ENCODE data around the gene CFAP221. TPM values are rescaled to one million over a fixed set of nuclear protein-coding genes. Genes with fewer than 3 reads are reported as not detected.

The CFAP221 gene
- total RNA-seq, 2 experiments from 2014 or later = not detected

- Histone ChIP-seq H3K27ac (ENCODE audit: low read depth, low read length, poor library complexity, severe bottlenecking) (no peak overlapping the region), H3K4me2 (ENCODE audit: low read length) (no peak overlapping the region), H3K4me1 (ENCODE audit: insufficient read depth, low read length, poor library complexity, severe bottlenecking) (peaks cover 8% of the 10 kb centered on the region), H3K79me2 (ENCODE audit: insufficient read depth, low read depth, low read length) (peaks cover 12% of the 10 kb centered on the region), H3K36me3 (ENCODE audit: insufficient read depth, low read length) (peaks cover 29% of the 10 kb centered on the region), H2AFZ (ENCODE audit: low read length) (no peak overlapping the region), H3K4me3 (ENCODE audit: low read depth, low read length, poor library complexity, severe bottlenecking) (no peak overlapping the region), H4K20me1 (ENCODE audit: insufficient read depth, low read length) (no peaks in the 10 kb centered on the region), H3K9me2 (ENCODE audit: insufficient read depth, low read length) (no peaks in the 10 kb centered on the region), H3K9me3 (ENCODE audit: low read length) (no peaks in the 10 kb centered on the region)
- CTCF ChIA-PET (ENCODE audit: unreplicated experiment) = no interaction called here
- POLR2A ChIA-PET = no interaction called here
- no peak for DNase-seq (ENCODE audit: low spot score)
- intact Hi-C loops (cut with micrococcal nuclease; ENCODE audit: unreplicated experiment) = no loop called here
- TF ChIP-seq EZH2phosphoT487 (IDR thresholded peaks at IDR 0.05; ENCODE audit: borderline replicate concordance, low read depth, low read length) (no peak), CTCF (conservative IDR thresholded peaks at IDR 0.05; ENCODE audit: low read length) (no peak)
- no TSS peak for BruUV-seq (replicated peaks)
These were observed 140.3 kb downstream of the CFAP221 start for GRCh38 chr2:119684518-119684917.

- Histone ChIP-seq H3K4me3 (ENCODE audit: low read depth, low read length, poor library complexity, severe bottlenecking) (no peak overlapping the region), H3K27ac (ENCODE audit: low read depth, low read length, poor library complexity, severe bottlenecking) (no peak overlapping the region), H3K36me3 (ENCODE audit: insufficient read depth, low read length) (peaks cover 6% of the 10 kb centered on the region; the same call in 1 of the 2 replicates), H3K79me2 (ENCODE audit: insufficient read depth, low read depth, low read length) (no peaks in the 10 kb centered on the region), H3K9me2 (ENCODE audit: insufficient read depth, low read length) (no peaks in the 10 kb centered on the region), H2AFZ (ENCODE audit: low read length) (no peak overlapping the region), H3K4me1 (ENCODE audit: insufficient read depth, low read length, poor library complexity, severe bottlenecking) (no peaks in the 10 kb centered on the region), H3K9me3 (ENCODE audit: low read length) (no peaks in the 10 kb centered on the region), H3K4me2 (ENCODE audit: low read length) (no peak overlapping the region), H4K20me1 (ENCODE audit: insufficient read depth, low read length) (no peaks in the 10 kb centered on the region)
- no peak for TF ChIP-seq EZH2phosphoT487 (IDR thresholded peaks at IDR 0.05; ENCODE audit: borderline replicate concordance, low read depth, low read length)
- TF ChIP-seq CTCF (conservative IDR thresholded peaks at IDR 0.05; ENCODE audit: low read length) = no peak
- CTCF ChIA-PET (ENCODE audit: unreplicated experiment) = no interaction called here
- POLR2A ChIA-PET = interaction anchor here (0.9 kb wide), 1 partner anchor 10 kb away, joined by 3 read pairs; the partner anchor contains the start of gene TMEM177
- intact Hi-C loops (cut with micrococcal nuclease; ENCODE audit: unreplicated experiment) = no loop called here
- no peak for DNase-seq (ENCODE audit: low spot score)
- BruUV-seq (replicated peaks) = no TSS peak
These were observed 144.4 kb downstream of the CFAP221 start for GRCh38 chr2:119688616-119689015.

- no peaks in the 10 kb centered on the region for H3K9me3 ChIP-seq (ENCODE audit: low read length)
- H3K4me2 ChIP-seq (ENCODE audit: low read length) = no peak overlapping the region
- TF ChIP-seq CTCF (conservative IDR thresholded peaks at IDR 0.05; ENCODE audit: low read length) (no peak), EZH2phosphoT487 (IDR thresholded peaks at IDR 0.05; ENCODE audit: borderline replicate concordance, low read depth, low read length) (no peak)
- CTCF ChIA-PET (ENCODE audit: unreplicated experiment) = no interaction called here
- POLR2A ChIA-PET = interaction anchor here (0.9 kb wide), 1 partner anchor 10 kb away, joined by 3 read pairs; the partner anchor contains the start of gene TMEM177
- H3K27ac ChIP-seq (ENCODE audit: low read depth, low read length, poor library complexity, severe bottlenecking) = no peak overlapping the region
- no peak for DNase-seq (ENCODE audit: low spot score)
- H3K79me2 ChIP-seq (ENCODE audit: insufficient read depth, low read depth, low read length) = no peaks in the 10 kb centered on the region
- no peaks in the 10 kb centered on the region for H4K20me1 ChIP-seq (ENCODE audit: insufficient read depth, low read length)
- H3K36me3 ChIP-seq (ENCODE audit: insufficient read depth, low read length) = peaks cover 6% of the 10 kb centered on the region; the same call in 1 of the 2 replicates
- intact Hi-C loops (cut with micrococcal nuclease; ENCODE audit: unreplicated experiment) = no loop called here
- BruUV-seq (replicated peaks) = no TSS peak
- H3K4me1 ChIP-seq (ENCODE audit: insufficient read depth, low read length, poor library complexity, severe bottlenecking) = no peaks in the 10 kb centered on the region
- no peak overlapping the region for H3K4me3 ChIP-seq (ENCODE audit: low read depth, low read length, poor library complexity, severe bottlenecking)
- no peak overlapping the region for H2AFZ ChIP-seq (ENCODE audit: low read length)
- H3K9me2 ChIP-seq (ENCODE audit: insufficient read depth, low read length) = no peaks in the 10 kb centered on the region
These were observed 145.0 kb downstream of the CFAP221 start for GRCh38 chr2:119689218-119689617.
